ENCODE data around the gene SLC5A11. TPM values are rescaled to one million over a fixed set of nuclear protein-coding genes. Genes with fewer than 3 reads are reported as not detected.
"Not testable (repeated sequence)": the region's sequence is repeated elsewhere in the genome, so short reads cannot be mapped to it uniquely, and the experiment has no call there.

SLC5A11 gene
- total RNA-seq, 1 experiment from 2014 or later, result not detected

GRCh38 chr16:24855678-24856077, 9.9 kb downstream of the SLC5A11 start (continued):
- no peak for TF ChIP-seq STAT6 (CRISPR knock-in tag; conservative IDR thresholded peaks at IDR 0.05; ENCODE audit: low read depth)

- H3K27me3 Mint-ChIP-seq (ENCODE audit: low read depth); H3K9me3 Mint-ChIP-seq; POLR2A ChIA-PET; CTCF ChIA-PET; H3K4me1 Mint-ChIP-seq; H3K4me3 Mint-ChIP-seq; H3K36me3 Mint-ChIP-seq; H3K27ac Mint-ChIP-seq; DNase-seq (ENCODE audit: low spot score); ATAC-seq: not testable (repeated sequence)
Observed at GRCh38 chr16:24856871-24857270, 11.1 kb downstream of the SLC5A11 start.

DNA sequence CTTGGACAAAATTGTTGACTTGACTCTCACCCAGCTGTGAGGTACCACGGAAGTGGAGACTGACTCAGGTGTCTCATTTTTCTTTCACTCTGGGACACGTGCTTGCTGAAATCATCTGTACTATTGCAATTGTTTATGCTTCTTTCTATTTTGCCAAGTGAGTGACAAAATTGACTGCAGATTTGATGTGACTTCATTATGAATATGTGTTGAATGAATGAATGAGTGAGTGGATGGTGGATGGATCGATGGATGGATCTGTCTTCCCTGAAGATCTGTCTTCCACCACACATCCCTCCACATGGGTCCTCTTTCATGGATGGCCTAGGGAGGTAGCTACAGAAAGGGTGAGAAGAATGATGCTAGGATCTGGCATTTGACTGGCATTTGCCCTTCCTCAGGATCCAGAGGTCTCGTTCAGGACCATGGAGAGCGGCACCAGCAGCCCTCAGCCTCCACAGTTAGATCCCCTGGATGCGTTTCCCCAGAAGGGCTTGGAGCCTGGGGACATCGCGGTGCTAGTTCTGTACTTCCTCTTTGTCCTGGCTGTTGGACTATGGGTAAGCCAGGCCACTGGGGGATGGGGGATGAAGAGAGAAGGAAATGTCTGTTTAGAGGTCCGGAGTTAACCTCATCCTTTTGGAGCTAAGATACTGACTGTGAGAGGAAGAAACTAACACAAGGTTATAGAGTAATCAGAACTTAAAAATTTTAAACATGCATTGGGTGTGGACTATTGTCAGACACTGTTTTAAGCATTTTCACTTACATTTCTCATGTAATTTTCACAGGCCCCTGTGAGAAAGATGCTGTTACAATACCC, 12.7 kb downstream of the SLC5A11 start:
- no peaks in the 10 kb centered on the region for H3K27me3 Mint-ChIP-seq (ENCODE audit: low read depth)
- POLR2A ChIA-PET, result no interaction called here
- TF ChIP-seq MAX (CRISPR knock-in tag; IDR thresholded peaks at IDR 0.05) (peak; percentile 23; the same call in 1 of the 2 replicates), FOXP1 (CRISPR knock-in tag; IDR thresholded peaks at IDR 0.05; ENCODE audit: borderline replicate concordance) (0 out of 2 replicates have a peak, but pooled peaks have one; percentile 21), SMAD3 (CRISPR knock-in tag; IDR thresholded peaks at IDR 0.05; ENCODE audit: borderline replicate concordance) (peak; percentile 89; the same call in 1 of the 2 replicates), ZNF232 (CRISPR knock-in tag; IDR thresholded peaks at IDR 0.05) (peak; percentile 91; the same call in 1 of the 2 replicates), TP53 (CRISPR knock-in tag; IDR thresholded peaks at IDR 0.05) (no peak), ZNF219 (CRISPR knock-in tag; IDR thresholded peaks at IDR 0.05; ENCODE audit: borderline replicate concordance) (0 out of 2 replicates have a peak, but pooled peaks have one; percentile 33), KAT7 (CRISPR knock-in tag; IDR thresholded peaks at IDR 0.05; ENCODE audit: borderline replicate concordance) (0 out of 2 replicates have a peak, but pooled peaks have one; percentile 73), TEAD1 (CRISPR knock-in tag; IDR thresholded peaks at IDR 0.05) (peak; percentile 83), GTF2I (CRISPR knock-in tag; conservative IDR thresholded peaks at IDR 0.05) (no peak), EMX1 (CRISPR knock-in tag; IDR thresholded peaks at IDR 0.05) (no peak), USF2 (CRISPR knock-in tag; IDR thresholded peaks at IDR 0.05) (no peak), IRF1 (CRISPR knock-in tag; IDR thresholded peaks at IDR 0.05) (no peak), JUN (CRISPR knock-in tag; IDR thresholded peaks at IDR 0.05) (peak; percentile 78; the same call in 1 of the 2 replicates), GABPB1 (CRISPR knock-in tag; IDR thresholded peaks at IDR 0.05) (peak; percentile 31; the same call in 1 of the 2 replicates), SMAD4 (CRISPR knock-in tag; IDR thresholded peaks at IDR 0.05) (0 out of 2 replicates have a peak, but pooled peaks have one; percentile 48)
- TF ChIP-seq, protein P1, sequence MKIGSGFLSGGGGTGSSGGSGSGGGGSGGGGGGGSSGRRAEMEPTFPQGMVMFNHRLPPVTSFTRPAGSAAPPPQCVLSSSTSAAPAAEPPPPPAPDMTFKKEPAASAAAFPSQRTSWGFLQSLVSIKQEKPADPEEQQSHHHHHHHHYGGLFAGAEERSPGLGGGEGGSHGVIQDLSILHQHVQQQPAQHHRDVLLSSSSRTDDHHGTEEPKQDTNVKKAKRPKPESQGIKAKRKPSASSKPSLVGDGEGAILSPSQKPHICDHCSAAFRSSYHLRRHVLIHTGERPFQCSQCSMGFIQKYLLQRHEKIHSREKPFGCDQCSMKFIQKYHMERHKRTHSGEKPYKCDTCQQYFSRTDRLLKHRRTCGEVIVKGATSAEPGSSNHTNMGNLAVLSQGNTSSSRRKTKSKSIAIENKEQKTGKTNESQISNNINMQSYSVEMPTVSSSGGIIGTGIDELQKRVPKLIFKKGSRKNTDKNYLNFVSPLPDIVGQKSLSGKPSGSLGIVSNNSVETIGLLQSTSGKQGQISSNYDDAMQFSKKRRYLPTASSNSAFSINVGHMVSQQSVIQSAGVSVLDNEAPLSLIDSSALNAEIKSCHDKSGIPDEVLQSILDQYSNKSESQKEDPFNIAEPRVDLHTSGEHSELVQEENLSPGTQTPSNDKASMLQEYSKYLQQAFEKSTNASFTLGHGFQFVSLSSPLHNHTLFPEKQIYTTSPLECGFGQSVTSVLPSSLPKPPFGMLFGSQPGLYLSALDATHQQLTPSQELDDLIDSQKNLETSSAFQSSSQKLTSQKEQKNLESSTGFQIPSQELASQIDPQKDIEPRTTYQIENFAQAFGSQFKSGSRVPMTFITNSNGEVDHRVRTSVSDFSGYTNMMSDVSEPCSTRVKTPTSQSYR (CRISPR knock-in tag; IDR thresholded peaks at IDR 0.05), result 0 out of 2 replicates have a peak, but pooled peaks have one; percentile 59
- TF ChIP-seq, protein P2, sequence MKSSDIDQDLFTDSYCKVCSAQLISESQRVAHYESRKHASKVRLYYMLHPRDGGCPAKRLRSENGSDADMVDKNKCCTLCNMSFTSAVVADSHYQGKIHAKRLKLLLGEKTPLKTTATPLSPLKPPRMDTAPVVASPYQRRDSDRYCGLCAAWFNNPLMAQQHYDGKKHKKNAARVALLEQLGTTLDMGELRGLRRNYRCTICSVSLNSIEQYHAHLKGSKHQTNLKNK (CRISPR knock-in tag; IDR thresholded peaks at IDR 0.05), result no peak
- TF ChIP-seq, protein P3, sequence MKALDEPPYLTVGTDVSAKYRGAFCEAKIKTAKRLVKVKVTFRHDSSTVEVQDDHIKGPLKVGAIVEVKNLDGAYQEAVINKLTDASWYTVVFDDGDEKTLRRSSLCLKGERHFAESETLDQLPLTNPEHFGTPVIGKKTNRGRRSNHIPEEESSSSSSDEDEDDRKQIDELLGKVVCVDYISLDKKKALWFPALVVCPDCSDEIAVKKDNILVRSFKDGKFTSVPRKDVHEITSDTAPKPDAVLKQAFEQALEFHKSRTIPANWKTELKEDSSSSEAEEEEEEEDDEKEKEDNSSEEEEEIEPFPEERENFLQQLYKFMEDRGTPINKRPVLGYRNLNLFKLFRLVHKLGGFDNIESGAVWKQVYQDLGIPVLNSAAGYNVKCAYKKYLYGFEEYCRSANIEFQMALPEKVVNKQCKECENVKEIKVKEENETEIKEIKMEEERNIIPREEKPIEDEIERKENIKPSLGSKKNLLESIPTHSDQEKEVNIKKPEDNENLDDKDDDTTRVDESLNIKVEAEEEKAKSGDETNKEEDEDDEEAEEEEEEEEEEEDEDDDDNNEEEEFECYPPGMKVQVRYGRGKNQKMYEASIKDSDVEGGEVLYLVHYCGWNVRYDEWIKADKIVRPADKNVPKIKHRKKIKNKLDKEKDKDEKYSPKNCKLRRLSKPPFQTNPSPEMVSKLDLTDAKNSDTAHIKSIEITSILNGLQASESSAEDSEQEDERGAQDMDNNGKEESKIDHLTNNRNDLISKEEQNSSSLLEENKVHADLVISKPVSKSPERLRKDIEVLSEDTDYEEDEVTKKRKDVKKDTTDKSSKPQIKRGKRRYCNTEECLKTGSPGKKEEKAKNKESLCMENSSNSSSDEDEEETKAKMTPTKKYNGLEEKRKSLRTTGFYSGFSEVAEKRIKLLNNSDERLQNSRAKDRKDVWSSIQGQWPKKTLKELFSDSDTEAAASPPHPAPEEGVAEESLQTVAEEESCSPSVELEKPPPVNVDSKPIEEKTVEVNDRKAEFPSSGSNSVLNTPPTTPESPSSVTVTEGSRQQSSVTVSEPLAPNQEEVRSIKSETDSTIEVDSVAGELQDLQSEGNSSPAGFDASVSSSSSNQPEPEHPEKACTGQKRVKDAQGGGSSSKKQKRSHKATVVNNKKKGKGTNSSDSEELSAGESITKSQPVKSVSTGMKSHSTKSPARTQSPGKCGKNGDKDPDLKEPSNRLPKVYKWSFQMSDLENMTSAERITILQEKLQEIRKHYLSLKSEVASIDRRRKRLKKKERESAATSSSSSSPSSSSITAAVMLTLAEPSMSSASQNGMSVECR (CRISPR knock-in tag; IDR thresholded peaks at IDR 0.05; ENCODE audit: borderline replicate concordance), result peak; percentile 88; the same call in 1 of the 2 replicates

More for the DNA sequence above, 12.7 kb downstream of the SLC5A11 start:
- no peaks in the 10 kb centered on the region for H3K36me3 Mint-ChIP-seq
- peaks cover 3% of the 10 kb centered on the region; the same call in 1 of the 2 replicates for H3K9me3 Mint-ChIP-seq
- no peak overlapping the region for H3K4me3 Mint-ChIP-seq
- CTCF ChIA-PET, result no interaction called here
- DNase-seq (ENCODE audit: low spot score), result peak; percentile 81
- no peak overlapping the region for H3K27ac Mint-ChIP-seq
- no peaks in the 10 kb centered on the region for H3K4me1 Mint-ChIP-seq
- peak; percentile 76 for ATAC-seq

Measured in WTC11 (cell line).